ENCODE results near the gene CACNA1B. TPM values are rescaled to one million over a fixed set of nuclear protein-coding genes. Genes with fewer than 3 reads are reported as not detected.
A peak's percentile ranks its signal among the peaks of the same experiment; 100 is the strongest.

Gene CACNA1B
- total RNA-seq, 1 experiment from 2014 or later: 7.8 TPM

DNA sequence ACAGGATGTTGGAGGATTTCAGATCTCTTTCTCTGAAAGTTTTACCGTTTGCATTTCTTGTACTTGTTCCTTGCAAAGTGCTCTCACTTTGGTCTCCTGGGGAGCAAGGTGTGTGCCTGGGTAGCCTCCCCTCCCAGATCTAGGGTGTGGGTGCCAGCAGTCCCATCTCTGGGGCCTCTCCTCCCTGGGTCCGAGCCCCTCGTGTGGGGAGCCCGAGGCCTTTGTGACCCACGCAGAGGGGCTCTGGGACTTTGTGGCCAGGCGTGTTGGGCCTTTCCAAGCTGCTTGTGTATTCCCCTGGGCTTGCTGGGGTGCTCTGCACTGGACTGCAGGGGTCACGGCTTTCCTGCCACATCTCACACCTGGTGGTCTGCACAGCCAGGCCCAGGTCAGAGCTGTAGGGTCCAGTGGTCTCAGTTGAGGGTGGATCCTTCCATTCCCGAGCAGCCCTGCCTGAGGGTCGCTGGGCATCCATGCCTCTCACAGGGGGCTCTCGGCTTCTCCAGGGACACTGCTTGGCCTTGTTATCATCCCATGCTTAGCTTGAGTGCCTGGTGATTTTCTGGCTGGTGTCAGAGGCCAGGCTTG is 96.3 kb downstream of the CACNA1B start:
- peak overlapping the region in 1 of 3 experiments; percentile 61; a peak in 1 of 7 replicates for H3K27ac Mint-ChIP-seq
- no peak overlapping the region for H4K91ac ChIP-seq (ENCODE audit: insufficient read length, low read depth, low read length)
- no peaks in the 10 kb centered on the region for H3K23me2 ChIP-seq (ENCODE audit: insufficient read length, low read depth, low read length, poor library complexity, severe bottlenecking)
- H2BK5ac ChIP-seq (ENCODE audit: insufficient read length, low read length): no peak overlapping the region
- no peak overlapping the region for H3K4me3 Mint-ChIP-seq
- H2BK20ac ChIP-seq (ENCODE audit: low read depth, low read length, poor library complexity, severe bottlenecking): no peak overlapping the region
- H3K56ac ChIP-seq (ENCODE audit: insufficient read length, low read depth, low read length): no peak overlapping the region
- no peaks in the 10 kb centered on the region for H3K27me3 ChIP-seq (ENCODE audit: insufficient read depth, low read length)
- no peaks in the 10 kb centered on the region; a peak in 1 of 5 replicates for H3K9me3 Mint-ChIP-seq
- no peak overlapping the region for H3K9ac ChIP-seq (ENCODE audit: extremely low read depth, insufficient read length, low read length)
- no peak overlapping the region for H4K5ac ChIP-seq (ENCODE audit: insufficient read length, low read depth, low read length)
- H3K23ac ChIP-seq (ENCODE audit: insufficient read length, low read depth, low read length): no peak overlapping the region
- no peak overlapping the region for H3K4ac ChIP-seq (ENCODE audit: low read depth, low read length)
- H4K8ac ChIP-seq (replicated peaks; ENCODE audit: insufficient read length, low read depth, low read length): no peak overlapping the region
- H2AK5ac ChIP-seq (ENCODE audit: insufficient read length, low read length): no peak overlapping the region
- no peak overlapping the region for H2AFZ ChIP-seq (ENCODE audit: low read length)
- H2BK12ac ChIP-seq (ENCODE audit: insufficient read length, low read depth, low read length): no peak overlapping the region
- WGBS (ENCODE audit: extremely low coverage, insufficient read length, low lambda C conversion rate): no CpG with 5 or more reads among the region's 10 CpGs
- no peaks in the 10 kb centered on the region; the same call in 1 of the 2 replicates for H3K27me3 Mint-ChIP-seq (ENCODE audit: low read depth)
- no peak overlapping the region for H3T11ph ChIP-seq (ENCODE audit: low read length)
- H4K20me1 ChIP-seq (ENCODE audit: control insufficient read depth, insufficient read depth, insufficient read length): no peaks in the 10 kb centered on the region
- H3K27ac ChIP-seq (ENCODE audit: insufficient read length, low read depth, low read length): no peak overlapping the region
- no peaks in the 10 kb centered on the region for H3K4me1 Mint-ChIP-seq
- H2BK120ac ChIP-seq (ENCODE audit: low read depth, low read length, poor library complexity, severe bottlenecking): no peak overlapping the region
- no peaks in the 10 kb centered on the region for H3K79me1 ChIP-seq (ENCODE audit: insufficient read depth, low read depth, low read length, poor library complexity, severe bottlenecking)
- no peak overlapping the region for H3K18ac ChIP-seq (ENCODE audit: insufficient read length, low read depth, low read length)
- H3K4me1 ChIP-seq (ENCODE audit: insufficient read depth, low read length): no peaks in the 10 kb centered on the region
- H3K36me3 Mint-ChIP-seq (ENCODE audit: insufficient read depth in 1 of 3, low read depth in 3 of 3): peaks cover 13 to 22% (median 14%) of the 10 kb centered on the region in 3 experiments
- no peak overlapping the region for H2BK15ac ChIP-seq (ENCODE audit: low read depth, low read length)
- H3K79me2 ChIP-seq (ENCODE audit: insufficient read depth, low read length): no peaks in the 10 kb centered on the region
- TF ChIP-seq, protein P1, sequence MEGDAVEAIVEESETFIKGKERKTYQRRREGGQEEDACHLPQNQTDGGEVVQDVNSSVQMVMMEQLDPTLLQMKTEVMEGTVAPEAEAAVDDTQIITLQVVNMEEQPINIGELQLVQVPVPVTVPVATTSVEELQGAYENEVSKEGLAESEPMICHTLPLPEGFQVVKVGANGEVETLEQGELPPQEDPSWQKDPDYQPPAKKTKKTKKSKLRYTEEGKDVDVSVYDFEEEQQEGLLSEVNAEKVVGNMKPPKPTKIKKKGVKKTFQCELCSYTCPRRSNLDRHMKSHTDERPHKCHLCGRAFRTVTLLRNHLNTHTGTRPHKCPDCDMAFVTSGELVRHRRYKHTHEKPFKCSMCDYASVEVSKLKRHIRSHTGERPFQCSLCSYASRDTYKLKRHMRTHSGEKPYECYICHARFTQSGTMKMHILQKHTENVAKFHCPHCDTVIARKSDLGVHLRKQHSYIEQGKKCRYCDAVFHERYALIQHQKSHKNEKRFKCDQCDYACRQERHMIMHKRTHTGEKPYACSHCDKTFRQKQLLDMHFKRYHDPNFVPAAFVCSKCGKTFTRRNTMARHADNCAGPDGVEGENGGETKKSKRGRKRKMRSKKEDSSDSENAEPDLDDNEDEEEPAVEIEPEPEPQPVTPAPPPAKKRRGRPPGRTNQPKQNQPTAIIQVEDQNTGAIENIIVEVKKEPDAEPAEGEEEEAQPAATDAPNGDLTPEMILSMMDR (conservative IDR thresholded peaks at IDR 0.05): no peak
- H3K14ac ChIP-seq (ENCODE audit: insufficient read depth, low read length): no peak overlapping the region
- H3K4me2 ChIP-seq (ENCODE audit: insufficient read depth, insufficient read length, low read length): no peak overlapping the region
- H3K9me3 ChIP-seq (ENCODE audit: control insufficient read depth, low read depth, low read length): no peaks in the 10 kb centered on the region
- no peak for DNase-seq
